Fibroblast of skin of right quadriceps (primary cell): Measurements from ENCODE around the gene CABP2.
A peak's percentile ranks its signal among the peaks of the same experiment; 100 is the strongest.
"Not testable (repeated sequence)": the region's sequence is repeated elsewhere in the genome, so short reads cannot be mapped to it uniquely, and the experiment has no call there.

Experiments used
- DNase-seq: peaks from one replicate; pipeline ENCODE4 v3.0.0-alpha.2; 2013

CABP2 gene

GRCh38 chr11:67522844-67523555, at the start of gene CABP2:
CABP2 (minus strand) TSS chr11:67523446; CDS start chr11:67523326, 120 bp downstream.
- no peak for DNase-seq

GRCh38 chr11:67572747-67573419, 49.6 kb upstream of the CABP2 start:
- peak; percentile 35 for DNase-seq

GRCh38 chr11:67572305-67572704, 49.1 kb upstream of the CABP2 start:
- no peak for DNase-seq

DNA sequence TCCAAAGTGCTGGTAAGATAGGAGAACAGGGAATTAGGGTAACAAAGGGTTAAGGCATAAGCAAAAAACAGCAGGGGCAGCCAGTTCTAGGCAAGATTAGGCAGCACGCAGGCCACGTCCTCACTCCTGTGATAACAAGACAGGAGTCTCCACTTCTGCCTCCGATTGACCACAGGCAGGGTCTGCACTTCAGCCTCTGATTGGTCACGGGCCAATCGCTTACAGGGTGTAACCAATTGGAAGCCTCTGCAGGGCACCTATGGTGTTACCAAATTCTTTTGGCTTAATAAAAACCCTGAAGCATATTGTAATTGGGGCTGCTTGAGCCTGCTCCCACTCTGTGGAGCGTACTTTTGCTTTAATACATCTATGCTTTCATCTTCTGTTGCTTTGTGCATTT, 48.2 kb upstream of the CABP2 start:
- DNase-seq: no peak

GRCh38 chr11:67564230-67564629, 41.0 kb upstream of the CABP2 start:
- no peak for DNase-seq

DNA sequence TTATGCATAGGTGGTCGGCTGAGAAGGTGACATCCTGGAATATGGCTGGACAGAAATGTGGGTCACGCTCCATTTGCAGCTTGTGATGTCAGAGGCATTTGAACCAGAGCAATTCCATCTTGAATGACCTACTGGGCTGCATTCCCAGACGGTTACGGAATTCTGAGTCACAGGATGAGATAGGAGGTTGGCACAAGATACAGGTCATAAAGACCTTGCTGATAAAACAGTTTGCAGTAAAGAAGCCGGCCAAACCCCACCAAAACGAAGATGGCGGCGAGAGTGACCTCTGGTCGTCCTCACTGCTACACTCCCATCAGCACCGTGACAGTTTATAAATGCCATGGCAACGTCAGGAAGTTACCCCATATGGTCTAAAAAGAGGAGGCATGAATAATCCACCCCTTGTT, 40.5 kb upstream of the CABP2 start:
- DNase-seq: peak; percentile 86

DNA sequence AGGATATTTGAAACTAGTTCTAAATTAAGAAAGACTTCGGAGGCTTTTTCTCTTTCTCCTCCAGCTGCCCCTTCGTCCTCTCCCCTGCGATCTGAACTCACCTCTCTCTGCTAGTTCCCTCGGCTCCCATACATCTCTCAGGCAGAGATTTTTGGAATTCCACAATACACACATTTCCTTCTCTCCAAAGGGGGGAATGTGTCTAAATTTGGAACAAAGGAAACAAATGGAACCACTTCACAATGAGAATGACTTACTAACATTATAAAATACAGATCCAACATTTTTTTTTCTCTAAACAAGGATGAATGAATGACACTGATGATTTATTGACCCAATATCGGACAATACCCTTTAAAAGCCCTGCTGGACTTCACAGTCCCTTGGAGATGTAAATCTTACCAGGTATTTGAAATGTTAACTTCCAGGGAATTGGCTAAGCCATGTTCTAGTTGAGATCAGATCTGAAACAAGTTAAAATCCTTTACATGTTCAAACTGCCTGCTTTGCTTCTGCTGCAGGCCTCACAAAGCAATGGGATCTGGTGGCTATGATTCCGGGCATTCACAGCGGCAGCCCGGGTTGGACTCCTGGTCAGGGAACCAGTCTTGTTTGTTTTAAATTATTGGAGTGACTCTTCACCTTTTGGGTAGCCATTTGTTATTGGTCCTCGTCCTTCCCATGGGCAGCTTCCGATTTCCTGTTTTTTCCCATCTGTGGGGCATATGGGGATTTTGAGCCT, 39.9 kb upstream of the CABP2 start:
- peak; percentile 46 for DNase-seq

DNA sequence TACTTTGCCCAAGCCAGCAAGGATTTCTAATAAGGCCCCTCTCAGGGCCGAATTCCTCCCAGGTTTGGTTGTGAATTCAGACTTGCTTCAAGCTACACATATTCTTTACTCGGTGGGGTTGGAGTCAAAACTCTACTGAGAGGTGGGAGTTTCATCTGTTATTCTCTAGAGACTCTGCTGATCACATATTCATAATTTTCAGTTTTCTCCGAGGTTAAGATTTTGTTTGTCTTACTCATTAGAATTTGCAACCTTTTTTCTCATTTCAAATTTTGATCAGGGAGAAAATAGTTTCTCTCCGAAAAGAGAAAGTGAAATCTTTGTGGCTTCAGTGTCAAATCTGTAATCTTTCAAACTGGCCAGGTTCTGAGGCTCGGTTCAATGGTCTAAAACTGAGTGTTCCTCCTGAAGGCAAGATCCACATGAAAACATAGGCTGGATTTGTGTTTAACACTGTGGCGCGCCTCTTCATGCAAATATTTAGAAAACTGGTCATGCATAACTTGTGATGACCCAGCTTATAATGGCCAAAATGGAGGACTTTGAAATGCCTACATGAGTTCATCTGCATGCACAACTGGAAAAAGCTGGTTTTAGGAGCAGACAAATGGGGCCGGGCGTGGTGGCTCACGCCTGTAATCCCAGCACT, 38.8 kb upstream of the CABP2 start:
- no peak for DNase-seq

- no peak for DNase-seq
These were observed 35.0 kb upstream of the CABP2 start for GRCh38 chr11:67558084-67558772.

- no peak for DNase-seq
These were observed 33.0 kb upstream of the CABP2 start for GRCh38 chr11:67556244-67556643.

GRCh38 chr11:67551697-67552096, 28.5 kb upstream of the CABP2 start:
- DNase-seq: not testable (repeated sequence)

- no peak for DNase-seq
These were observed 27.9 kb upstream of the CABP2 start for GRCh38 chr11:67551127-67551526.

- DNase-seq: no peak
These were observed 25.4 kb upstream of the CABP2 start for GRCh38 chr11:67548555-67549110.

DNA sequence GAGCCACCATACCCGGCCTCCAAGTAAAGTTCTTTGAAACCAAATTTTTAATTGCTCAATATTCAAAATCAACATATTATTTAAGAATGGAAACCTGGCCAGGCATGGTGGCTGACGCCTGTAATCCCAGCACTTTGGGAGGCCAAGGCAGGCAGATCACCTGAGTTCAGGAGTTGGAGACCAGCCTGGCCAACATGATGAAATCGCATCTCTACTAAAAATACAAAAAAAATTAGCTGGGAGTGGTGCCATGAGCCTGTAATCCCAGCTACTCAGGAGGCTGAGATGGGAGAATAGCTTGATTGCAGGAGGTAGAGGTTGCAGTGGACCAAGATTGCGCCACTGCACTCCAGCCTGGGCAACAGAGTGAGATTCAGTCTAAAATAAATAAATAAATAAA, 24.9 kb upstream of the CABP2 start:
- not testable (repeated sequence) for DNase-seq

- no peak for DNase-seq
These were observed 22.0 kb upstream of the CABP2 start for GRCh38 chr11:67545280-67545679.

DNA sequence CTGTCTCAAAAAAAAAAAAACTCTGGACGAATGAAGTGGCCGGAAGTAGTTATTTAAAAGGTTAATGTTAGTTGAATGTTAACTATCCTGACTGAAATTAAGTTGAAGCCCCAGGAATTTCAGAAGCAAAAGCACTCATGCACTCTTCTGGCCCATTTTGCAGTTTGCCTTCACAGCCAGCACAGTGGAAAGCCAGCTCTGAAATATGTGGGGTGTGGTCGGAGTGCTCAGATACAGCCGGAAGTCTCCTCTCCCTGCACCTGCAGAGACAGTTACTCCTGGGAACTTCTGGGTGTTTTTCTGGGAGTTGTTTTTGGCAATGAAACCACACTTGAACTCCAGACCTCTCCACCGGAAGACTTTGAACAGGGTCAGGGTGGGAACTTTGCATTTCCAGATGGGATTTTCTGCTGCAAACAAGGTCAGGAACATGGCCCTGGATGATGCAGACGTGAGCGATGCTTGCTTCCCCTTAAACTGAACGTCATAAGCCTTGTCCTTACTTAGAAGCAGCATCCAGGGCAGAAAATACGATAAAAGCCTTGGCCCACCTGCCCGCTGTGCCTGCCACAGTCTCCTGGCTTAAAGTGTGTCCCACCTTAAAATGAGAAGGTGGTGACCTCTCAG, 21.5 kb upstream of the CABP2 start:
- no peak for DNase-seq

DNA sequence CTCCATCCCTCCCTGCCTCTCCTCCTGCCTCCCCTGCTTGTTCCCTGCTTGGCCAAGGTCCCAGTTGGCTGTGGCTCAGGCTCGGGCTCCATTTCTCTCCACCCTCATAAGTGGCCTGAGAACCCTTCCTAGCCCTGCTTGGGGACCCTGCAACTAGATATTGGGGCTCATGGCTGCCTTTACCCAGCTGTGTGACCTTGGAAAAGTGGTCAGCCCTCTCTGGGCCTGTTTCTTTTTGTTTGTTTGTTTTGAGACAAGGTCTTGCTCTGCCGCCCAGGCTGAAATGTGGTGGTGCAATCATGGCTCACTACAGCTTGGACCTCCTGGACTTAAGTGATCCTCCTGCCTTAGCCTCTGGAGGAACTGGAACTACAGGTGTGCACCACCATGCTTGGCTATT, 20.3 kb upstream of the CABP2 start:
- no peak for DNase-seq

DNA sequence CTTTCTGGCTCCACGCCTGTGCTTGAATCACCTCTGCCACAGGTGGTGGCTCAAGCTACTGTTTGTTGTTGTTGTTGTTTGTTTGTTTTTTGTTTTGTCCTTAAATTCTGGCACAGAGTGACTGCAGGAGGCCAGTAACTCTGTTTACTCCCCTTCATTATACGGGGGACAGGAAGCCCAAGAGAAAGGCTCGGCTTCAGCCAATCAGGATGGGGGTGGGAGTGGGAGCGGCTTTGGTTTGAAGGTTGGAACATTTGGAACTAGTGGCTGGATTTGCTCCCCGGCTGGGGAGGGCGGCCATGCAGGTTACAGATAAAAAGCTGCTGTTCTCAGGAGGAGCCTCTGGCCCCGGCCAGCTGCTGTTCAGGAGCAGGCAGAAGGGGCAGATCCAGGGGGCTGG, 19.7 kb upstream of the CABP2 start:
- DNase-seq: no peak

DNA sequence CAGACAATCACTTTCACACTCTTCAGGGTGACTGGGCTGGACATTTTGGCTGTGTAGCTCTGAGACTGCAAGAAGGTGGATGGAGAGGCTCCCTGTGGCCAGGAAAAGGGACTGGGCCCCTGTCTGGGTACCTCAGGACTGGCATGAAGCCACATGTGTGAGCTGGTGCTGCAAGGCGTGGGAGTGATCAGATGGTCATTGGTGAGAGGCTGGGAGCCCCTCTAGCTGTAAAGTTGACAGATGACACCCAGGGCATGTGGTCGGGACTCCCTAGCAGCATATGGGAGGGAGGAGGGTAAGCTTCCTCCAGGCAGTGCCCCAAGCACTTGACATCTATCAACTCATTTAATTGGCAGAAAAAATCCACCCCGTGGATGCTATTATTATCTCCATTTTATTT, 18.9 kb upstream of the CABP2 start:
- no peak for DNase-seq

DNA sequence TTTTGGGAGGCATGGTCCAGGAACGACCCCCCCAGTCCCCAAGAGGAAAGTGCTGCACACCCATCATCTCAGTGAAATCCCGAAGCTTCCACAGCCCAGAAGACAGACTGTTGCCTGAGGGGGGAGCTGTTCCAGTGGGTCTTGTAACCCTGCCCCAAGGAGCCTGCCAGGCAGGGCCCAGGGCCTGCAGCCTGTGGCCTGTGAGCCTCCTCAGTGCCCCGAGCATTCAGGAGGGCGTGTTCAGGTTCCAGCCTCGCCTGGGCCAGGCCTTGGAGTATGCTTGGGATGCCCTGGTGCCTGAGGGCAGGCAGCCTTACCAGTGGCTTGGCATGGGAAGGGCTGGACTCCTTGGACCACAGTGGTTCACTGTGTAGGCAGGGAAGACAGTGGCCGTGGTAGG, 18.0 kb upstream of the CABP2 start:
- DNase-seq: no peak

DNA sequence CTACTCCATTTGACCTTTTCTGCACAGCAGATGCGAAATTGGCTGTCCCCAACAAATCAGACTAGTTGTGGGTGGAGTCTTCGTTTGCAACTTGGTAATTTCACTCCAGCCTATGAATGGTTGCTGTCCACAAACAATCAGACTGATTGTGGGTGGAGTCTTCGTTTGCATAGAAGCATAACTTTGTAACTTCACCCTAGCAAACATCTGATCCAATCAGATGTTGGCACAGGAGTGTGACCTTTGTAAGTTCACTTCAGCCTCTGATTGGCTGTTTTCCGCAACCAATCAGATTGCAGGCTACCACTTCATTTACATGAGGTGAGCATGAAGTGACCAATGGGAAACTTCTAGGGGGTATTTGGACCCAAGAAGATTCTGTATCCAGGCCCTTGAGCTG, 16.3 kb upstream of the CABP2 start:
- no peak for DNase-seq
